T-helper 2 cell treated with Interferon-gamma antibody and Interleukin-4, amounts not matched to agents 100 ng/mL and 5 ng/mL, for 36 hours (primary cell): Measurements from ENCODE around the gene NUP214. TPM values are rescaled to one million over a fixed set of nuclear protein-coding genes. Genes with fewer than 3 reads are reported as not detected.

Experiments
- intact Hi-C: fragments of 100-400 bp; cut with micrococcal nuclease; formaldehyde crosslinking; loops from one replicate; pipeline ENCODE4 v1.15.1; 2023
- total RNA-seq: library from RNA; stranded (reverse); gene quantifications from 2 replicates; pipeline ENCODE4 v1.2.3, GENCODE V29; 2022

NUP214 gene
- 79.7 and 80.3 TPM in 2 replicates for total RNA-seq

GRCh38 chr9:131125288-131126058 lies at the start of gene NUP214:
NUP214 (plus strand) TSS chr9:131125586; CDS start chr9:131125705, 119 bp downstream.
- intact Hi-C loops: loop anchor here (1.0 to 10.0 kb wide), 3 partner anchors 71 to 431 kb away; partner anchors contain the start of genes EXOSC2 and UCK1

- intact Hi-C loops: no loop called here
Measured at GRCh38 chr9:131076347-131077195, 48.8 kb upstream of the NUP214 start.

GRCh38 chr9:131078427-131079366 lies 46.7 kb upstream of the NUP214 start:
- intact Hi-C loops: no loop called here

GRCh38 chr9:131080589-131080988 lies 44.8 kb upstream of the NUP214 start:
- intact Hi-C loops: no loop called here

GRCh38 chr9:131081868-131082267 lies 43.5 kb upstream of the NUP214 start:
- intact Hi-C loops: no loop called here

- intact Hi-C loops: no loop called here
Measured at GRCh38 chr9:131082774-131083512, 42.4 kb upstream of the NUP214 start.

GRCh38 chr9:131084661-131085369 lies 40.6 kb upstream of the NUP214 start:
- intact Hi-C loops: no loop called here

GRCh38 chr9:131085370-131086122 lies 39.8 kb upstream of the NUP214 start:
- intact Hi-C loops: no loop called here

- intact Hi-C loops: no loop called here
Measured at GRCh38 chr9:131087354-131087893, 38.0 kb upstream of the NUP214 start.

GRCh38 chr9:131090025-131090787 lies 35.2 kb upstream of the NUP214 start:
- intact Hi-C loops: no loop called here

GRCh38 chr9:131091352-131091992 lies 33.9 kb upstream of the NUP214 start:
- intact Hi-C loops: no loop called here

GRCh38 chr9:131092030-131092429 lies 33.4 kb upstream of the NUP214 start:
- intact Hi-C loops: no loop called here

- intact Hi-C loops: no loop called here
Measured at GRCh38 chr9:131092548-131093440, 32.6 kb upstream of the NUP214 start.

GRCh38 chr9:131094015-131094414 lies 31.4 kb upstream of the NUP214 start:
- intact Hi-C loops: no loop called here

- intact Hi-C loops: no loop called here
Measured at GRCh38 chr9:131094622-131095021, 30.8 kb upstream of the NUP214 start.

GRCh38 chr9:131095666-131096268 lies 29.6 kb upstream of the NUP214 start:
- intact Hi-C loops: no loop called here
